Endothelial cell of umbilical vein (primary cell): ENCODE results near the gene RAB20.

ENCODE experiments used
- CTCF ChIP-seq, 2 donors: IDR thresholded peaks; 1 replicate in 1 of 2; 2 replicates in 1 of 2; pipeline ENCODE4 v1.5.1; 2011; ENCODE audit warnings: low read length in 2 of 2, mild to moderate bottlenecking in 2 of 2, moderate library complexity in 2 of 2, control low read depth in 1 of 2, inconsistent platforms in 1 of 2, low read depth in 1 of 2; ENCODE audit not compliant: insufficient read depth in 1 of 2; ENCODE audit errors: extremely low read depth in 1 of 2
- JUN ChIP-seq: IDR thresholded peaks from 2 replicates; pipeline ENCODE4 v1.6.1; 2011; ENCODE audit warnings: borderline replicate concordance, low read depth; ENCODE audit not compliant: insufficient read length, insufficient read depth
- POLR2A ChIP-seq: IDR thresholded peaks from 2 replicates; pipeline ENCODE4 v1.6.1; 2012; ENCODE audit warnings: low read depth, mild to moderate bottlenecking, control low read depth, low read length

DNA sequence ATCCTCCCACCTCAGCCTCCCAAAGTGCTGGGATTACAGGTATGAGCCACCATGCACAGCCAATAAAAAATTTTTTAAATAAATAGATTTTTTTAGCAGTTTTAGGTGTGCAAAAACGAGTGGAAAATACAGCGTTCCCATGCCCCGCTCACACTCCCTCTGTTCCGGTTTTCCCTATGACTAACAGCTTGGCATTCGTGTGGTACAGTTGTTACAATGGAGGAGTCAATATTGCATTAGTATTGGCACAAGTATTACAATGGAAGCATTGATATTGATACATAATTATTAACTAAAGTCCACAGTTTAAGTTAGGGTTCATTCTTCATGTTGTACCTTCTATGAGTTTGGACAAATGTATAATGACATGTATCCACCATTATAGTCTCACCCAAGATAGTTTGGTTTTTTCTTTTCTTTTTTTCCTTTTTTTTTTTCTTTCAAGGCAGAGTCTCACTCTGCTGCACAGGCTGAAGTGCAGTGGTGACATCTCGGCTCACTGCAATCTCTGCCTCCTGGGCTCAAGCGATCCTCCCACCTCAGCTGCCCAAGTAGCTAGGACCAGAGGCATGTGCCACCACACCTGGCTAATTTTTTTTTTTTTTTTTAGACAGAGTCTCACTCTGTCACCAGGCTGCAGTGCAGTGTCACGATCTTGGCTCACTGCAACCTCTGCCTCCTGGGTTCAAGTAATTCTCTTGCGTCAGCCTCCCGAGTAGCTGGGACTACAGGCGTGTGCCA is 15.4 kb upstream of the RAB20 start:
- TF ChIP-seq POLR2A, result no peak
- no peak for TF ChIP-seq CTCF (IDR thresholded peaks at IDR 0.05; ENCODE audit: extremely low read depth in 1 of 2, insufficient read depth in 1 of 2, low read depth in 1 of 2, low read length in 2 of 2)
- no peak for TF ChIP-seq JUN
